ENCODE data around the gene MCM5. TPM values are rescaled to one million over a fixed set of nuclear protein-coding genes. Genes with fewer than 3 reads are reported as not detected.
"Not testable (repeated sequence)": the region's sequence is repeated elsewhere in the genome, so short reads cannot be mapped to it uniquely, and the experiment has no call there.

Gene MCM5
- total and polyA plus RNA-seq, 9 donors, result 22.8 to 46.9 (median 36.3) TPM

- not testable (repeated sequence) for H3K36me3 ChIP-seq (ENCODE audit: control insufficient read depth, insufficient read depth, low read length); H3K27ac ChIP-seq (ENCODE audit: low read length); H3K9me3 ChIP-seq (replicated peaks; ENCODE audit: control insufficient read depth, low read depth, low read length); H3K4me3 ChIP-seq (ENCODE audit: low read length); H3K27me3 ChIP-seq (ENCODE audit: control insufficient read depth, insufficient read depth, low read length); DNase-seq; H3K4me1 ChIP-seq (ENCODE audit: control insufficient read depth, insufficient read depth, low read length)
- WGBS (ENCODE audit: insufficient coverage), result 63% methylated on average over 3 of the region's 3 CpGs
Measured at GRCh38 chr22:35438673-35439364, 38.9 kb downstream of the MCM5 start.

GRCh38 chr22:35439365-35439717 is 39.4 kb downstream of the MCM5 start:
- no peaks in the 10 kb centered on the region for H3K9me3 ChIP-seq (replicated peaks; ENCODE audit: control insufficient read depth, low read depth, low read length)
- no peak overlapping the region for H3K4me3 ChIP-seq (ENCODE audit: low read length)
- no peak overlapping the region for H3K27ac ChIP-seq (ENCODE audit: low read length)
- 100% methylated on average over 1 of the region's 1 CpG for WGBS (ENCODE audit: insufficient coverage)
- DNase-seq, result no peak
- no peaks in the 10 kb centered on the region for H3K27me3 ChIP-seq (ENCODE audit: control insufficient read depth, insufficient read depth, low read length)
- peaks cover 3% of the 10 kb centered on the region for H3K4me1 ChIP-seq (ENCODE audit: control insufficient read depth, insufficient read depth, low read length)
- H3K36me3 ChIP-seq (ENCODE audit: control insufficient read depth, insufficient read depth, low read length), result peaks cover 4% of the 10 kb centered on the region

- Histone ChIP-seq H3K9me3 (replicated peaks; ENCODE audit: control insufficient read depth, low read depth, low read length) (no peaks in the 10 kb centered on the region), H3K4me3 (ENCODE audit: low read length) (no peak overlapping the region), H3K36me3 (ENCODE audit: control insufficient read depth, insufficient read depth, low read length) (peaks cover 4% of the 10 kb centered on the region), H3K27ac (ENCODE audit: low read length) (no peak overlapping the region), H3K4me1 (ENCODE audit: control insufficient read depth, insufficient read depth, low read length) (peaks cover 3% of the 10 kb centered on the region), H3K27me3 (ENCODE audit: control insufficient read depth, insufficient read depth, low read length) (no peaks in the 10 kb centered on the region)
- 57% methylated on average over 2 of the region's 3 CpGs for WGBS (ENCODE audit: insufficient coverage)
- peak; percentile 47 for DNase-seq
Measured at GRCh38 chr22:35440129-35440528, 40.2 kb downstream of the MCM5 start.

GRCh38 chr22:35441489-35442100 is 41.7 kb downstream of the MCM5 start:
- Histone ChIP-seq H3K4me3 (ENCODE audit: low read length) (no peak overlapping the region), H3K27me3 (ENCODE audit: control insufficient read depth, insufficient read depth, low read length) (no peaks in the 10 kb centered on the region), H3K9me3 (replicated peaks; ENCODE audit: control insufficient read depth, low read depth, low read length) (no peaks in the 10 kb centered on the region), H3K4me1 (ENCODE audit: control insufficient read depth, insufficient read depth, low read length) (peaks cover 3% of the 10 kb centered on the region), H3K27ac (ENCODE audit: low read length) (no peak overlapping the region), H3K36me3 (ENCODE audit: control insufficient read depth, insufficient read depth, low read length) (peaks cover 6% of the 10 kb centered on the region)
- no peak for DNase-seq
- WGBS (ENCODE audit: insufficient coverage), result 77% methylated on average over 9 of the region's 9 CpGs

- DNase-seq, result no peak
- WGBS (ENCODE audit: insufficient coverage), result 44% methylated on average over 6 of the region's 6 CpGs
- Histone ChIP-seq H3K36me3 (ENCODE audit: control insufficient read depth, insufficient read depth, low read length) (peaks cover 5% of the 10 kb centered on the region), H3K9me3 (replicated peaks; ENCODE audit: control insufficient read depth, low read depth, low read length) (no peaks in the 10 kb centered on the region), H3K4me1 (ENCODE audit: control insufficient read depth, insufficient read depth, low read length) (peaks cover 3% of the 10 kb centered on the region), H3K27me3 (ENCODE audit: control insufficient read depth, insufficient read depth, low read length) (no peaks in the 10 kb centered on the region), H3K27ac (ENCODE audit: low read length) (no peak overlapping the region), H3K4me3 (ENCODE audit: low read length) (no peak overlapping the region)
Measured at GRCh38 chr22:35442471-35442870, 42.5 kb downstream of the MCM5 start.

GRCh38 chr22:35443338-35443737 is 43.4 kb downstream of the MCM5 start:
- no peak overlapping the region for H3K27ac ChIP-seq (ENCODE audit: low read length)
- H3K36me3 ChIP-seq (ENCODE audit: control insufficient read depth, insufficient read depth, low read length), result peaks cover 5% of the 10 kb centered on the region
- no peaks in the 10 kb centered on the region for H3K27me3 ChIP-seq (ENCODE audit: control insufficient read depth, insufficient read depth, low read length)
- H3K4me3 ChIP-seq (ENCODE audit: low read length), result no peak overlapping the region
- H3K4me1 ChIP-seq (ENCODE audit: control insufficient read depth, insufficient read depth, low read length), result peaks cover 7% of the 10 kb centered on the region
- DNase-seq, result no peak
- no peaks in the 10 kb centered on the region for H3K9me3 ChIP-seq (replicated peaks; ENCODE audit: control insufficient read depth, low read depth, low read length)
- 63% methylated on average over 5 of the region's 6 CpGs for WGBS (ENCODE audit: insufficient coverage)

- Histone ChIP-seq H3K27me3 (ENCODE audit: control insufficient read depth, insufficient read depth, low read length) (no peaks in the 10 kb centered on the region), H3K4me1 (ENCODE audit: control insufficient read depth, insufficient read depth, low read length) (peaks cover 7% of the 10 kb centered on the region), H3K4me3 (ENCODE audit: low read length) (no peak overlapping the region), H3K27ac (ENCODE audit: low read length) (no peak overlapping the region), H3K36me3 (ENCODE audit: control insufficient read depth, insufficient read depth, low read length) (peaks cover 5% of the 10 kb centered on the region), H3K9me3 (replicated peaks; ENCODE audit: control insufficient read depth, low read depth, low read length) (no peaks in the 10 kb centered on the region)
- 60% methylated on average over 11 of the region's 11 CpGs for WGBS (ENCODE audit: insufficient coverage)
- no peak for DNase-seq
Measured at GRCh38 chr22:35443790-35444684, 44.1 kb downstream of the MCM5 start.

- Histone ChIP-seq H3K27me3 (ENCODE audit: control insufficient read depth, insufficient read depth, low read length) (no peaks in the 10 kb centered on the region), H3K4me1 (ENCODE audit: control insufficient read depth, insufficient read depth, low read length) (peaks cover 7% of the 10 kb centered on the region), H3K4me3 (ENCODE audit: low read length) (no peak overlapping the region), H3K36me3 (ENCODE audit: control insufficient read depth, insufficient read depth, low read length) (peaks cover 5% of the 10 kb centered on the region), H3K27ac (ENCODE audit: low read length) (no peak overlapping the region), H3K9me3 (replicated peaks; ENCODE audit: control insufficient read depth, low read depth, low read length) (no peaks in the 10 kb centered on the region)
- DNase-seq, result no peak
- 94% methylated on average over 7 of the region's 13 CpGs for WGBS (ENCODE audit: insufficient coverage)
Measured at GRCh38 chr22:35444685-35445399, 44.9 kb downstream of the MCM5 start.

GRCh38 chr22:35445933-35446332 is 46.0 kb downstream of the MCM5 start:
- no peak for DNase-seq
- peaks cover 4% of the 10 kb centered on the region for H3K4me1 ChIP-seq (ENCODE audit: control insufficient read depth, insufficient read depth, low read length)
- no peaks in the 10 kb centered on the region for H3K27me3 ChIP-seq (ENCODE audit: control insufficient read depth, insufficient read depth, low read length)
- H3K36me3 ChIP-seq (ENCODE audit: control insufficient read depth, insufficient read depth, low read length), result peaks cover 9% of the 10 kb centered on the region
- WGBS (ENCODE audit: insufficient coverage), result 76% methylated on average over 4 of the region's 4 CpGs
- H3K4me3 ChIP-seq (ENCODE audit: low read length), result no peak overlapping the region
- H3K9me3 ChIP-seq (replicated peaks; ENCODE audit: control insufficient read depth, low read depth, low read length), result no peaks in the 10 kb centered on the region
- no peak overlapping the region for H3K27ac ChIP-seq (ENCODE audit: low read length)

- no peak overlapping the region for H3K4me3 ChIP-seq (ENCODE audit: low read length)
- no peaks in the 10 kb centered on the region for H3K9me3 ChIP-seq (replicated peaks; ENCODE audit: control insufficient read depth, low read depth, low read length)
- peaks cover 9% of the 10 kb centered on the region for H3K36me3 ChIP-seq (ENCODE audit: control insufficient read depth, insufficient read depth, low read length)
- DNase-seq, result no peak
- whole genome bisulfite sequencing (ENCODE audit: insufficient coverage), result 82% methylated on average over 2 of the region's 13 CpGs
- no peak overlapping the region for H3K27ac ChIP-seq (ENCODE audit: low read length)
- H3K4me1 ChIP-seq (ENCODE audit: control insufficient read depth, insufficient read depth, low read length), result peaks cover 4% of the 10 kb centered on the region
- H3K27me3 ChIP-seq (ENCODE audit: control insufficient read depth, insufficient read depth, low read length), result no peaks in the 10 kb centered on the region
Measured at GRCh38 chr22:35446365-35446764, 46.4 kb downstream of the MCM5 start.

All from muscle of leg (tissue), 11 donors.